ENCODE measurements around the gene RPS6KA2. TPM values are rescaled to one million over a fixed set of nuclear protein-coding genes. Genes with fewer than 3 reads are reported as not detected.

The RPS6KA2 gene
- total RNA-seq, 1 donor from 2014 or later = 33.7 TPM

DNA sequence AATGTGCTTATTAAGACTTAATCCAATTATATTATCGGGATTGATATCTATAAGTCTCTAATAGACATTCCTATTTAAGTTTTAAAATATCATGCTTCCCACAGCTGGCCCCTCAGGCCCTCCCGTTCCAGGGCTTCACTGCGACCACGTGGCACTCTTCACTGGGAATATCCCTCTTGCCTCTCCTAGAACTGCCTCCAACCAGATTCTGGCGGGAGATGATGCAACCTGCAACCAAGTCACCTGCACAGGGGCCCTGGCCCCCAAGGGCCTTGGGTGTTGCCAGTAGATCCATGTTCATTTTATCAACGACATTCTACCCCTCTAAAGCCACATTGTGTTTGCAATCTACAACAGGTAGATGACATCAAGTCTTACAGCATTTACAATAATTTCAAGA is 22.1 kb downstream of the RPS6KA2 start:
- DNase-seq (ENCODE audit: low read depth, low spot score) = no peak
- Mint-ChIP-seq H3K27me3 (ENCODE audit: low read depth) (no peaks in the 10 kb centered on the region), H3K9me3 (peaks cover 6% of the 10 kb centered on the region), H3K27ac (ENCODE audit: unreplicated experiment) (no peak overlapping the region), H3K36me3 (ENCODE audit: low read depth) (peaks cover 15% of the 10 kb centered on the region), H3K4me3 (no peak overlapping the region), H3K4me1 (peaks cover 1% of the 10 kb centered on the region)
- TF ChIP-seq, protein P1, sequence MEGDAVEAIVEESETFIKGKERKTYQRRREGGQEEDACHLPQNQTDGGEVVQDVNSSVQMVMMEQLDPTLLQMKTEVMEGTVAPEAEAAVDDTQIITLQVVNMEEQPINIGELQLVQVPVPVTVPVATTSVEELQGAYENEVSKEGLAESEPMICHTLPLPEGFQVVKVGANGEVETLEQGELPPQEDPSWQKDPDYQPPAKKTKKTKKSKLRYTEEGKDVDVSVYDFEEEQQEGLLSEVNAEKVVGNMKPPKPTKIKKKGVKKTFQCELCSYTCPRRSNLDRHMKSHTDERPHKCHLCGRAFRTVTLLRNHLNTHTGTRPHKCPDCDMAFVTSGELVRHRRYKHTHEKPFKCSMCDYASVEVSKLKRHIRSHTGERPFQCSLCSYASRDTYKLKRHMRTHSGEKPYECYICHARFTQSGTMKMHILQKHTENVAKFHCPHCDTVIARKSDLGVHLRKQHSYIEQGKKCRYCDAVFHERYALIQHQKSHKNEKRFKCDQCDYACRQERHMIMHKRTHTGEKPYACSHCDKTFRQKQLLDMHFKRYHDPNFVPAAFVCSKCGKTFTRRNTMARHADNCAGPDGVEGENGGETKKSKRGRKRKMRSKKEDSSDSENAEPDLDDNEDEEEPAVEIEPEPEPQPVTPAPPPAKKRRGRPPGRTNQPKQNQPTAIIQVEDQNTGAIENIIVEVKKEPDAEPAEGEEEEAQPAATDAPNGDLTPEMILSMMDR (conservative IDR thresholded peaks at IDR 0.05) = no peak

DNA sequence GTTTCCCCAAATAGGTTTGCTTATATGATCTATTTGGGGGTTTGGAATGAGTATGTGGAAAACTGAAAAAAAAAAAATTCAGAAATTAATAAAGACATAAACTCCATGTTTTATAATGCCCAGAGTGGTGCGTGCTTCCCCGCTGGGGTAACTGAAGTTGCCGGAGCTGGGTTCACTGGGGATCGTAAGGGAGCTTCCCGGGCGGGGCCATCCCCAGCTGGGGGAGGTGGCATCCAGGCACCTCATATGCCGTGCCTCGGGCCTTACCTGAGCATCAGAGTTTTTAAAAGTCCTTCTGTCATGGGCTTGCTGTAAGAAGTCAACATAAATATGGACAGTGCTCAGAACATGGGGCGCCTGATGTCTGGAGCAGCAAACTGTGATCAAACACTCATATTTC is 22.7 kb downstream of the RPS6KA2 start:
- H3K27ac Mint-ChIP-seq (ENCODE audit: unreplicated experiment) = no peak overlapping the region
- peaks cover 6% of the 10 kb centered on the region for H3K9me3 Mint-ChIP-seq
- H3K27me3 Mint-ChIP-seq (ENCODE audit: low read depth) = no peaks in the 10 kb centered on the region
- TF ChIP-seq, protein P1 (conservative IDR thresholded peaks at IDR 0.05) = no peak
- no peak overlapping the region for H3K4me3 Mint-ChIP-seq
- H3K4me1 Mint-ChIP-seq = peaks cover 5% of the 10 kb centered on the region
- H3K36me3 Mint-ChIP-seq (ENCODE audit: low read depth) = peaks cover 14% of the 10 kb centered on the region
- no peak for DNase-seq (ENCODE audit: low read depth, low spot score)

DNA sequence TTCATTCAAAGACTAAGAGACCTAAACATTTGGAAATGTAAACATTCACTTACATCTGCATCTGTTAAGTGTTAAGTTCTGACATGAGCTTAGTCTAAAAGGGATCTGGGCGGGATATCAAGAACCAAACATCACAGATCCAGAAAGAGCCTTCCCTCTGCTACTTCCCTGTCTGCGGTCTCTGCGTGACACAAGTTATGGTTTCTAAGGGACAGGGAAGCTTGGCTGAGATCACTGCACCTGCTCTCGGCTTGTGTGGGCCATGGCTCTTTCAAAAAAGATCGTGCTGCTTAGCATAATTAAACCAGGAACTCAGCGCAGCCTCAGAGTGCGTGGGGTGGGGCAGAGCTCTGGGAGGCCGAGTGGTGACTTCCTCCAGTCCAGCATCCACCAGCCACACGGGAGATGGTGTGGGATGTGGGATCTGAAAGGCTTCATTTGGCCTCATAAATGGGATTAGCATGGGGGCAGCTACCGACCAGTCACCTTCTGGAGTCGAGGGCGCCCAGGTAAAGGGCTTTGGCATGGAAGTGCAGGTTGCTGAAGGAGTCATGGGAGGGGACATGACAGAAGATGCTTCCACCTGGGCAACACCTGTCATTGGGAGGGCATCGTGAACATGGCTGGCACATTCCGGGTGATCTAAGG is 23.9 kb downstream of the RPS6KA2 start:
- Mint-ChIP-seq H3K27me3 (ENCODE audit: low read depth) (no peaks in the 10 kb centered on the region), H3K27ac (ENCODE audit: unreplicated experiment) (peak overlapping the region; percentile 69), H3K36me3 (ENCODE audit: low read depth) (peaks cover 14% of the 10 kb centered on the region), H3K4me3 (no peak overlapping the region), H3K9me3 (peaks cover 6% of the 10 kb centered on the region), H3K4me1 (peaks cover 16% of the 10 kb centered on the region)
- no peak for DNase-seq (ENCODE audit: low read depth, low spot score)
- TF ChIP-seq, protein P1 (conservative IDR thresholded peaks at IDR 0.05) = no peak

DNA sequence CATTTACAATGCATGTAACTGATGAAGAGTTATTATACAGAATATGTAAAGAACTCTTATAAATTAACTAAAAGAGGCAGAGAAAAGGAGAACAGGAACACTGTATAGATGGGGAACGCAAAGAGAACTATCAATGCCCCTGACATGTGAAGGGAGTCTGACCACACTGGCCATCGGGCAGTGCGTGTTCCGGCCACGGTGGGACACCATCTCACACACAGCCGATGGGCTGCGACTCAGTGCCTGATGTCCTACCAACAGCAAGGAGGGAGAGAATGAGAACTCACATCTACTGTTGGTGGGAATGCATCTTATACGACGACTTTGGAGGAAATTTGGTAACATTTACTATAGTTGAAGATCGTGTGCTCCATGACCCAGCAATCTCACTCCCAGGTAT is 25.1 kb downstream of the RPS6KA2 start:
- Mint-ChIP-seq H3K4me1 (peaks cover 28% of the 10 kb centered on the region), H3K27ac (ENCODE audit: unreplicated experiment) (no peak overlapping the region), H3K9me3 (peaks cover 6% of the 10 kb centered on the region), H3K4me3 (no peak overlapping the region), H3K27me3 (ENCODE audit: low read depth) (no peaks in the 10 kb centered on the region), H3K36me3 (ENCODE audit: low read depth) (peaks cover 19% of the 10 kb centered on the region)
- no peak for DNase-seq (ENCODE audit: low read depth, low spot score)
- TF ChIP-seq, protein P1 (conservative IDR thresholded peaks at IDR 0.05) = no peak

DNA sequence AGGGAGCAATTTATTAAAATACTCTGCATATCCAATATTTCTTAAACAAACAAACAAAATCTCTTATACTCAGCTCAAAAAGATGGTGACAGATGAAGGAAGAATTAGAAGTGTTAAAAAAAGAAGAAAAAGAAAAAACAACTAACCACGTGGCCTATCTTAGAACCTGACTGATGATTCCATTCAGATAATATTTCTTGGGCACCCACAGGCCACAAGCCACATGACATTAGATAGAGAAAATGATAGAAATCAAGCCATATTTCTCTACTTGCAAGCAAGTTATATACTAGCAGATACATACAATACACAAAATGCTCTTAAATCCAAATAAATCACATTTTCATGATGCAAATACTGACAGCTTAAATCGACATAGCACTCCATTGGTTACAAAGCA is 26.1 kb downstream of the RPS6KA2 start:
- Mint-ChIP-seq H3K4me1 (peaks cover 31% of the 10 kb centered on the region), H3K27ac (ENCODE audit: unreplicated experiment) (no peak overlapping the region), H3K36me3 (ENCODE audit: low read depth) (peaks cover 22% of the 10 kb centered on the region), H3K27me3 (ENCODE audit: low read depth) (no peaks in the 10 kb centered on the region), H3K9me3 (peaks cover 6% of the 10 kb centered on the region), H3K4me3 (no peak overlapping the region)
- DNase-seq (ENCODE audit: low read depth, low spot score) = no peak
- TF ChIP-seq, protein P1 (conservative IDR thresholded peaks at IDR 0.05) = no peak

Data from neural crest cell (in vitro differentiated cells).